GM12878 (cell line): Measurements from ENCODE around the gene TOP3A. TPM values are rescaled to one million over a fixed set of nuclear protein-coding genes. Genes with fewer than 3 reads are reported as not detected.

Experiments
- ATAC-seq: fragments of 200-7000 bp; cut with Tn5 transposase; 3 replicates; pipeline ENCODE4 v1.9.1; 2020; ENCODE audit warnings: mild to moderate bottlenecking, moderate library complexity
- BruUV-seq: library from RNA; stranded (reverse); fragments of 400-500 nt; replicated peaks from 2 replicates; lab custom pipeline; 2021; lab: Mats Ljungman, UMichigan
- CTCF ChIA-PET: fragments of 300-600 bp; sonication (Branson Sonifier 250); formaldehyde crosslinking; extraction: SDS; loops from one replicate; lab custom pipeline; 2021; ENCODE audit warnings: inconsistent platforms; lab: Yijun Ruan, JAX
- POLR2A ChIA-PET: fragments of 350-600 bp; formaldehyde crosslinking; extraction: SDS; loops from one replicate; lab custom pipeline; 2021; ENCODE audit warnings: inconsistent platforms; lab: Charles Lee
- RAD21 ChIA-PET: fragments of 300-600 bp; sonication (Branson Sonifier 250); formaldehyde crosslinking; loops from one replicate; lab custom pipeline; 2023; ENCODE audit warnings: antibody characterized with exemption; ENCODE audit not compliant: unreplicated experiment; lab: Charles Lee
- SMC1A ChIA-PET: fragments of 300-600 bp; sonication (Branson Sonifier 250); formaldehyde crosslinking; loops from one replicate; lab custom pipeline; 2023; ENCODE audit not compliant: unreplicated experiment, uncharacterized antibody; lab: Charles Lee
- DNase-seq: peaks from one replicate; pipeline ENCODE4 v3.0.0-alpha.2; 2011; ENCODE audit warnings: low read depth, low spot score
- FAIRE-seq: peaks from 3 replicates; lab custom pipeline; 2011; peaks lifted over from hg19 to GRCh38; lab: Jason Lieb, UNC
- H2AFZ ChIP-seq: 2 replicates; pipeline ENCODE4 v1.6.0; 2011; ENCODE audit warnings: low read depth, low read length, control low read depth; ENCODE audit not compliant: control insufficient read depth
- H3K27ac ChIP-seq: 2 replicates; pipeline ENCODE4 v1.5.1; 2011; ENCODE audit warnings: control low read depth; ENCODE audit not compliant: control insufficient read depth, insufficient read depth
- H3K27me3 ChIP-seq, 2 experiments: replicated peaks in 1 of 2; 2 replicates each; pipeline versions ENCODE4 v1.6.0 to v1.6.1; 2011; ENCODE audit warnings: low read length in 1 of 2; ENCODE audit not compliant: control insufficient read depth in 2 of 2, insufficient read depth in 2 of 2
- H3K36me3 ChIP-seq, 2 experiments: 2 replicates each; pipeline ENCODE4 v1.5.1; 2011; ENCODE audit warnings: low read length in 1 of 2; ENCODE audit not compliant: control insufficient read depth in 2 of 2, insufficient read depth in 2 of 2
- H3K4me1 ChIP-seq: 2 replicates; pipeline ENCODE4 v1.6.1; 2011; ENCODE audit warnings: mild to moderate bottlenecking, low read length, moderate library complexity, mixed read lengths; ENCODE audit not compliant: control insufficient read depth, insufficient read depth
- H3K4me2 ChIP-seq: 2 replicates; pipeline ENCODE4 v1.6.0; 2011; ENCODE audit warnings: control low read depth; ENCODE audit not compliant: control insufficient read depth, insufficient read depth
- H3K4me3 ChIP-seq: fragments of 200-600 bp; sonication (generic); 2 replicates; pipeline ENCODE4 v1.5.1; 2016
- H3K79me2 ChIP-seq: 2 replicates; pipeline ENCODE4 v1.6.0; 2011; ENCODE audit warnings: low read length; ENCODE audit not compliant: control insufficient read depth, insufficient read depth
- H3K9ac ChIP-seq: 2 replicates; pipeline ENCODE4 v1.8.0; 2011; ENCODE audit warnings: low read length, control low read depth, mixed read lengths; ENCODE audit not compliant: control insufficient read depth, insufficient read depth
- H3K9me3 ChIP-seq: replicated peaks from 3 replicates; pipeline ENCODE4 v1.5.1; 2011; ENCODE audit warnings: mild to moderate bottlenecking, low read length; ENCODE audit not compliant: control insufficient read depth, insufficient read depth
- H4K20me1 ChIP-seq: 2 replicates; pipeline ENCODE4 v1.6.0; 2011; ENCODE audit not compliant: control insufficient read depth, insufficient read depth
- CEBPB ChIP-seq, 2 experiments: fragments of 150-350 bp in 1 of 2; IDR thresholded peaks; 2 replicates each; pipeline ENCODE4 v1.6.1; 2012 to 2014; ENCODE audit warnings: low read depth in 2 of 2, low read length in 2 of 2, borderline replicate concordance in 1 of 2, inconsistent platforms in 1 of 2
- EGR1 ChIP-seq, 2 experiments: IDR thresholded peaks; 1 replicate in 1 of 2; 2 replicates in 1 of 2; pipeline ENCODE4 v1.6.1; 2011 to 2012; ENCODE audit warnings: low read depth in 2 of 2, low read length in 2 of 2, borderline replicate concordance in 1 of 2, mild to moderate bottlenecking in 1 of 2, moderate library complexity in 1 of 2
- FOXK2 ChIP-seq: fragments of 450-650 bp; IDR thresholded peaks from 2 replicates; pipeline ENCODE4 v1.6.1; 2017; ENCODE audit warnings: mild to moderate bottlenecking, moderate library complexity
- GABPA ChIP-seq: IDR thresholded peaks from 2 replicates; pipeline ENCODE4 v1.6.1; 2014; ENCODE audit warnings: antibody characterized with exemption, low read depth, mild to moderate bottlenecking, inconsistent platforms
- IRF4 ChIP-seq: IDR thresholded peaks from 2 replicates; pipeline ENCODE4 v1.6.1; 2011; ENCODE audit warnings: low read depth, low read length
- MTA2 ChIP-seq: fragments of 450-650 bp; IDR thresholded peaks from 2 replicates; pipeline ENCODE4 v1.6.1; 2016; ENCODE audit warnings: low read depth, mild to moderate bottlenecking, moderate library complexity
- NKRF ChIP-seq: fragments of 450-650 bp; conservative IDR thresholded peaks from 2 replicates; pipeline ENCODE4 v1.6.1; 2017; ENCODE audit warnings: mild to moderate bottlenecking, moderate library complexity
- RAD51 ChIP-seq: fragments of 450-650 bp; IDR thresholded peaks from 2 replicates; pipeline ENCODE4 v1.6.1; 2016; ENCODE audit warnings: moderate library complexity, mild to moderate bottlenecking, inconsistent platforms
- SMC3 ChIP-seq: IDR thresholded peaks from 2 replicates; pipeline ENCODE4 v1.6.1; 2011; ENCODE audit warnings: low read length, improper control_type of control experiment, borderline replicate concordance
- WGBS: methylation state at CpG from one replicate; pipeline ENCODE4 v1.1.6; 2016; ENCODE audit warnings: low lambda C conversion rate; ENCODE audit not compliant: insufficient replicate concordance, insufficient coverage; ENCODE audit errors: missing lambda C conversion rate; 5-methylcytosine and 5-hydroxymethylcytosine counted together
- in situ Hi-C: fragments of 300-500 bp; cut with MboI; formaldehyde crosslinking; loops from 9 replicates; pipeline ENCODE4 v1.14.3; 2018; ENCODE audit warnings: mixed read lengths
- intact Hi-C: fragments of 100-400 bp; cut with micrococcal nuclease; formaldehyde crosslinking; loops from one replicate; pipeline ENCODE4 v1.14.2; 2022; ENCODE audit not compliant: unreplicated experiment
- polyA plus RNA-seq, 11 experiments: library from polyadenylated mRNA; depleted of rRNA in 4 of 11; unstranded in 6 of 11; stranded (reverse) in 5 of 11; fragments of >200 nt; fragmentation: Nextera tagmentation in 4 of 11; fragmentation: Illumina TruSeq in 1 of 11; extraction: Ambion mirVana in 4 of 11; extraction: Trizol in 1 of 11; gene quantifications; 1 replicate in 1 of 11; 2 replicates in 10 of 11; pipeline versions ENCODE4 v1.2.1 to v1.2.3, GENCODE V29; 2011 to 2016; ENCODE audit warnings: inconsistent platforms in 2 of 11, missing spikeins in 2 of 11, low read depth in 1 of 11
- total RNA-seq, 4 experiments: library from RNA; depleted of rRNA in 3 of 4; stranded (reverse); fragments of >200 nt in 3 of 4; fragmentation: Illumina TruSeq in 1 of 4; extraction: Trizol in 1 of 4; gene quantifications; 2 replicates each; pipeline versions ENCODE4 v1.2.1 to v1.2.3, GENCODE V29; 2013 to 2021

Gene TOP3A
- total and polyA plus RNA-seq, 10 of the 15 experiments (the other 5 are each of a cell fraction or from before 2014, with no cell fraction given): 4.2 to 51.9 (median 31.8) TPM

- WGBS: 81% methylated on average over 16 of the region's 16 CpGs
- FAIRE-seq (no peak), ATAC-seq (no peak), DNase-seq (no peak)
- H3K79me2 ChIP-seq: peaks cover 9% of the 10 kb centered on the region
- H2AFZ ChIP-seq: no peak overlapping the region
- H3K9ac ChIP-seq: no peak overlapping the region
- ChIA-PET POLR2A (no interaction called here), SMC1A (no interaction called here), RAD21 (no interaction called here), CTCF (interaction anchor here (1.2 kb wide), 2 partner anchors 12 to 104 kb away, joined by 3 to 4 read pairs; no protein-coding TSS in a partner anchor)
- BruUV-seq: no TSS peak
- no peak for TF ChIP-seq FOXK2
- TF ChIP-seq EGR1 (IDR thresholded peaks at IDR 0.05; ENCODE audit: borderline replicate concordance in 1 of 2, low read depth in 2 of 2, low read length in 2 of 2): no peak
- TF ChIP-seq MTA2: no peak
- no peak for TF ChIP-seq NKRF
- no peak for TF ChIP-seq RAD51
- TF ChIP-seq IRF4: no peak
- no peak for TF ChIP-seq SMC3
- no peak for TF ChIP-seq CEBPB (IDR thresholded peaks at IDR 0.05; ENCODE audit: borderline replicate concordance in 1 of 2, low read depth in 2 of 2, low read length in 2 of 2)
- no peak for TF ChIP-seq GABPA
- no peaks in the 10 kb centered on the region for H3K27me3 ChIP-seq
- in situ Hi-C loops (no loop called here), intact Hi-C loops (no loop called here)
- peaks cover 28% of the 10 kb centered on the region for H3K4me1 ChIP-seq
- H3K36me3 ChIP-seq: peaks cover 2 to 21% of the 10 kb centered on the region in 2 experiments; a peak in 3 of 4 replicates
- H3K9me3 ChIP-seq: peaks cover 3% of the 10 kb centered on the region; the same call in 2 of the 3 replicates
- H3K27ac ChIP-seq: no peak overlapping the region
- peaks cover 6% of the 10 kb centered on the region for H4K20me1 ChIP-seq
- H3K4me2 ChIP-seq: no peak overlapping the region
- H3K4me3 ChIP-seq: no peak overlapping the region
Measured at GRCh38 chr17:18323507-18324139, 8.8 kb upstream of the TOP3A start.
